HepG2 (cell line): Measurements from ENCODE around the gene ZFTA. TPM values are rescaled to one million over a fixed set of nuclear protein-coding genes. Genes with fewer than 3 reads are reported as not detected.

Source experiments
- EZH2 ChIP-seq: conservative IDR thresholded peaks from 2 replicates; pipeline ENCODE4 v1.6.1; 2012; ENCODE audit warnings: mild to moderate bottlenecking, low read depth, low read length, moderate library complexity
- HOXA5 ChIP-seq: sonication (generic); formaldehyde crosslinking; IDR thresholded peaks from 2 replicates; pipeline ENCODE4 v1.4.0; 2020; ENCODE audit warnings: missing genetic modification reagents
- MAFG ChIP-seq: sonication (generic); formaldehyde crosslinking; IDR thresholded peaks from 2 replicates; pipeline ENCODE4 v1.5.1; 2020; ENCODE audit warnings: mild to moderate bottlenecking, missing genetic modification reagents
- MAZ ChIP-seq, 2 experiments: sonication (generic) in 1 of 2; formaldehyde crosslinking in 1 of 2; IDR thresholded peaks; 2 replicates each; pipeline versions ENCODE4 v1.5.0 to v1.6.1; 2012 to 2020; ENCODE audit warnings: low read depth in 2 of 2, mild to moderate bottlenecking in 2 of 2, borderline replicate concordance in 1 of 2, improper control_type of control experiment in 1 of 2, low read length in 1 of 2, missing genetic modification reagents in 1 of 2, moderate library complexity in 1 of 2
- MEIS2 ChIP-seq: sonication (generic); formaldehyde crosslinking; IDR thresholded peaks from 2 replicates; pipeline ENCODE4 v1.9.0; 2021; ENCODE audit warnings: mild to moderate bottlenecking, missing genetic modification reagents
- NRL ChIP-seq: sonication (generic); formaldehyde crosslinking; IDR thresholded peaks from 2 replicates; pipeline ENCODE4 v1.5.0; 2020; ENCODE audit warnings: missing genetic modification reagents, mild to moderate bottlenecking, moderate library complexity, borderline replicate concordance
- RBFOX2 ChIP-seq: fragments of 200-400 bp; formaldehyde crosslinking; IDR thresholded peaks from 2 replicates; pipeline ENCODE4 v1.6.1; 2017; ENCODE audit warnings: low read depth, mild to moderate bottlenecking, low read length
- SAP130 ChIP-seq: IDR thresholded peaks from 2 replicates; pipeline ENCODE4 v1.6.1; 2016; ENCODE audit warnings: low read depth
- SP4 ChIP-seq: sonication (generic); formaldehyde crosslinking; IDR thresholded peaks from 2 replicates; pipeline ENCODE4 v1.8.1; 2023; ENCODE audit warnings: mild to moderate bottlenecking, missing genetic modification reagents
- SRSF4 ChIP-seq: fragments of 200-400 bp; formaldehyde crosslinking; IDR thresholded peaks from one replicate; pipeline ENCODE4 v1.6.1; 2018; ENCODE audit warnings: mild to moderate bottlenecking, low read depth, low read length, moderate library complexity; ENCODE audit not compliant: poor library complexity, severe bottlenecking
- SSRP1 ChIP-seq: IDR thresholded peaks from 2 replicates; pipeline ENCODE4 v1.6.1; 2016; ENCODE audit warnings: control low read depth
- YEATS2 ChIP-seq: sonication (generic); formaldehyde crosslinking; IDR thresholded peaks from 2 replicates; pipeline ENCODE4 v1.4.0; 2020; ENCODE audit warnings: missing genetic modification reagents, borderline replicate concordance
- YEATS4 ChIP-seq: sonication (generic); formaldehyde crosslinking; IDR thresholded peaks from 2 replicates; pipeline ENCODE4 v1.4.0; 2020; ENCODE audit warnings: missing genetic modification reagents, borderline replicate concordance
- ZNF234 ChIP-seq: sonication (generic); formaldehyde crosslinking; conservative IDR thresholded peaks from 2 replicates; pipeline ENCODE4 v1.5.1; 2020; ENCODE audit warnings: mild to moderate bottlenecking, missing genetic modification reagents
- ZNF383 ChIP-seq: sonication (generic); formaldehyde crosslinking; IDR thresholded peaks from 2 replicates; pipeline ENCODE4 v1.4.0; 2020; ENCODE audit warnings: missing genetic modification reagents, mild to moderate bottlenecking, borderline replicate concordance
- ZNF564 ChIP-seq: sonication (generic); formaldehyde crosslinking; IDR thresholded peaks from 2 replicates; pipeline ENCODE4 v1.8.1; 2023; ENCODE audit warnings: mild to moderate bottlenecking, missing genetic modification reagents
- polyA plus RNA-seq, 8 experiments: library from polyadenylated mRNA; depleted of rRNA in 3 of 8; stranded (reverse) in 7 of 8; unstranded in 1 of 8; fragments of >200 nt; fragmentation: Illumina TruSeq in 4 of 8; extraction: Trizol in 4 of 8; gene quantifications; 2 replicates each; pipeline versions ENCODE4 v1.2.1 to v1.2.3, GENCODE V29; 2011 to 2016; ENCODE audit warnings: low read depth in 4 of 8, missing spikeins in 1 of 8, mixed read lengths in 1 of 8; ENCODE audit not compliant: insufficient read depth in 1 of 8
- total RNA-seq, 5 experiments: library from RNA; depleted of rRNA; stranded (reverse); fragments of >200 nt; fragmentation: Illumina TruSeq; extraction: Trizol; gene quantifications; 2 replicates each; pipeline ENCODE4 v1.2.3, GENCODE V29; 2016; ENCODE audit warnings: low read depth in 1 of 5
- TF ChIP-seq, protein P1 (sequence below): sonication (generic); formaldehyde crosslinking; IDR thresholded peaks from 2 replicates; pipeline ENCODE4 v1.5.0; 2020; ENCODE audit warnings: mild to moderate bottlenecking, low read depth, missing genetic modification reagents, borderline replicate concordance
- TF ChIP-seq, protein P2 (sequence below): sonication (generic); formaldehyde crosslinking; IDR thresholded peaks from 2 replicates; pipeline ENCODE4 v1.4.0; 2020; ENCODE audit warnings: missing genetic modification reagents
- TF ChIP-seq, protein P3 (sequence below): sonication (generic); formaldehyde crosslinking; IDR thresholded peaks from 2 replicates; pipeline ENCODE4 v1.9.0; 2022; ENCODE audit warnings: low read depth, missing genetic modification reagents
- TF ChIP-seq, protein P4 (sequence below): sonication (generic); formaldehyde crosslinking; IDR thresholded peaks from 2 replicates; pipeline ENCODE4 v1.8.1; 2023; ENCODE audit warnings: mild to moderate bottlenecking, missing genetic modification reagents

Gene ZFTA
- total and polyA plus RNA-seq, 2 of the 13 experiments (the other 11 are each of a cell fraction or from before 2014, with no cell fraction given), result 3.9 to 10.4 TPM

DNA sequence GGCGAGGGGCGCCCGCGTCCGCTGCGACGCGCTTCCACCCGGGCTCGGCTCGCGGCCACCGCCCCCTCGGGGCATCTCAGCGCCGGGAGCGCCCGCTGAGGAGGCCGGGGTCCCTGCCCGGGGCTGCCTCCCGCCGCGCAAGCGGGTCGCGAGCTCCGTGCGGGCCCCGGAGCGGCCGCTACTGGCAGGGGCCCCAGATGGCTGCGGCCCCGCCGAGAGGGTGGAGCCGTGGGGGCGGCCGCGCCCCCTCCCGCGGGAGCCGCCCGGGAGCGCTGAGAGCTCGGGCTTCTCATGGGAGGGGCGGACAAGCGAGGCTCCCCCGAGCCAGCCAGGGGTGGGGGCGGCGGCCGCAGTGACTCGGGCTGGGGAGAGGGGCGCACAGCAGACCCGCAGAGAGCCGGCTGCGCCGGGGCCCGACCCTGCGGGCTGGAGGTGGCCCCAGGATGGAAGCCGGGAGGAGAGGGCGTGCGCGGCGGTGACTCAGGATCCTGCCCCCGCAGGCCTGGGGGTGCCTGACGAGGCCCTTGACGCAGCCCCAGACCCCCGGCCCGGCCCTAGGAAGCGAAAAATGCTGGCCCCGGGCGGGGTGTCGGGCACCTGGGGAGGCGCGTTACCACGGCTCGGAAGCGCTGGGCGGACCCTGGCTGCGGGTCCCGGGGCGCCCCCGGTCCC is 603 bp upstream of the ZFTA start (continued):
- TF ChIP-seq MAZ (IDR thresholded peaks at IDR 0.05; ENCODE audit: borderline replicate concordance, low read depth, low read length), result no peak
- TF ChIP-seq MAZ (CRISPR knock-in tag; IDR thresholded peaks at IDR 0.05; ENCODE audit: low read depth), result 0 out of 2 replicates have a peak, but pooled peaks have one; percentile 6
- TF ChIP-seq, protein P1, sequence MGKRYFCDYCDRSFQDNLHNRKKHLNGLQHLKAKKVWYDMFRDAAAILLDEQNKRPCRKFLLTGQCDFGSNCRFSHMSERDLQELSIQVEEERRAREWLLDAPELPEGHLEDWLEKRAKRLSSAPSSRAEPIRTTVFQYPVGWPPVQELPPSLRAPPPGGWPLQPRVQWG (CRISPR knock-in tag), result 0 out of 2 replicates have a peak, but pooled peaks have one; percentile 34
- 0 out of 2 replicates have a peak, but pooled peaks have one; percentile 80 for TF ChIP-seq ZNF234 (CRISPR knock-in tag)
- TF ChIP-seq SAP130 (CRISPR knock-in tag), result peak; percentile 40; the same call in 1 of the 2 replicates
- TF ChIP-seq ZNF383 (CRISPR knock-in tag), result no peak
- TF ChIP-seq, protein P2, sequence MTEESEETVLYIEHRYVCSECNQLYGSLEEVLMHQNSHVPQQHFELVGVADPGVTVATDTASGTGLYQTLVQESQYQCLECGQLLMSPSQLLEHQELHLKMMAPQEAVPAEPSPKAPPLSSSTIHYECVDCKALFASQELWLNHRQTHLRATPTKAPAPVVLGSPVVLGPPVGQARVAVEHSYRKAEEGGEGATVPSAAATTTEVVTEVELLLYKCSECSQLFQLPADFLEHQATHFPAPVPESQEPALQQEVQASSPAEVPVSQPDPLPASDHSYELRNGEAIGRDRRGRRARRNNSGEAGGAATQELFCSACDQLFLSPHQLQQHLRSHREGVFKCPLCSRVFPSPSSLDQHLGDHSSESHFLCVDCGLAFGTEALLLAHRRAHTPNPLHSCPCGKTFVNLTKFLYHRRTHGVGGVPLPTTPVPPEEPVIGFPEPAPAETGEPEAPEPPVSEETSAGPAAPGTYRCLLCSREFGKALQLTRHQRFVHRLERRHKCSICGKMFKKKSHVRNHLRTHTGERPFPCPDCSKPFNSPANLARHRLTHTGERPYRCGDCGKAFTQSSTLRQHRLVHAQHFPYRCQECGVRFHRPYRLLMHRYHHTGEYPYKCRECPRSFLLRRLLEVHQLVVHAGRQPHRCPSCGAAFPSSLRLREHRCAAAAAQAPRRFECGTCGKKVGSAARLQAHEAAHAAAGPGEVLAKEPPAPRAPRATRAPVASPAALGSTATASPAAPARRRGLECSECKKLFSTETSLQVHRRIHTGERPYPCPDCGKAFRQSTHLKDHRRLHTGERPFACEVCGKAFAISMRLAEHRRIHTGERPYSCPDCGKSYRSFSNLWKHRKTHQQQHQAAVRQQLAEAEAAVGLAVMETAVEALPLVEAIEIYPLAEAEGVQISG (CRISPR knock-in tag), result no peak
- TF ChIP-seq, protein P3, sequence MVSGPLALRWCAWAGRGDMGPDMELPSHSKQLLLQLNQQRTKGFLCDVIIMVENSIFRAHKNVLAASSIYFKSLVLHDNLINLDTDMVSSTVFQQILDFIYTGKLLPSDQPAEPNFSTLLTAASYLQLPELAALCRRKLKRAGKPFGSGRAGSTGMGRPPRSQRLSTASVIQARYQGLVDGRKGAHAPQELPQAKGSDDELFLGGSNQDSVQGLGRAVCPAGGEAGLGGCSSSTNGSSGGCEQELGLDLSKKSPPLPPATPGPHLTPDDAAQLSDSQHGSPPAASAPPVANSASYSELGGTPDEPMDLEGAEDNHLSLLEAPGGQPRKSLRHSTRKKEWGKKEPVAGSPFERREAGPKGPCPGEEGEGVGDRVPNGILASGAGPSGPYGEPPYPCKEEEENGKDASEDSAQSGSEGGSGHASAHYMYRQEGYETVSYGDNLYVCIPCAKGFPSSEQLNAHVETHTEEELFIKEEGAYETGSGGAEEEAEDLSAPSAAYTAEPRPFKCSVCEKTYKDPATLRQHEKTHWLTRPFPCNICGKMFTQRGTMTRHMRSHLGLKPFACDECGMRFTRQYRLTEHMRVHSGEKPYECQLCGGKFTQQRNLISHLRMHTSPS, result no peak
- TF ChIP-seq NRL, result 0 out of 2 replicates have a peak, but pooled peaks have one; percentile 35
- TF ChIP-seq, protein P4, sequence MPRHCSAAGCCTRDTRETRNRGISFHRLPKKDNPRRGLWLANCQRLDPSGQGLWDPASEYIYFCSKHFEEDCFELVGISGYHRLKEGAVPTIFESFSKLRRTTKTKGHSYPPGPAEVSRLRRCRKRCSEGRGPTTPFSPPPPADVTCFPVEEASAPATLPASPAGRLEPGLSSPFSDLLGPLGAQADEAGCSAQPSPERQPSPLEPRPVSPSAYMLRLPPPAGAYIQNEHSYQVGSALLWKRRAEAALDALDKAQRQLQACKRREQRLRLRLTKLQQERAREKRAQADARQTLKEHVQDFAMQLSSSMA (CRISPR knock-in tag), result 0 out of 2 replicates have a peak, but pooled peaks have one; percentile 25
- TF ChIP-seq EZH2, result no peak
- no peak for TF ChIP-seq SSRP1 (CRISPR knock-in tag)
- peak; percentile 47; the same call in 1 of the 2 replicates for TF ChIP-seq HOXA5 (CRISPR knock-in tag)
- TF ChIP-seq SP4 (CRISPR knock-in tag), result no peak
- 0 out of 2 replicates have a peak, but pooled peaks have one; percentile 24 for TF ChIP-seq MAFG (CRISPR knock-in tag)
- 0 out of 2 replicates have a peak, but pooled peaks have one; percentile 27 for TF ChIP-seq YEATS4 (CRISPR knock-in tag)
- no peak for TF ChIP-seq SRSF4
- peak; percentile 43 for TF ChIP-seq RBFOX2
- no peak for TF ChIP-seq MEIS2 (CRISPR knock-in tag)
- 0 out of 2 replicates have a peak, but pooled peaks have one; percentile 39 for TF ChIP-seq ZNF564 (CRISPR knock-in tag)
- TF ChIP-seq YEATS2, result no peak
